Bronchial epithelial cell (primary cell): ENCODE results near the gene FBLN5. TPM values are rescaled to one million over a fixed set of nuclear protein-coding genes. Genes with fewer than 3 reads are reported as not detected.

Experiments used
- DNase-seq: peaks from one replicate; pipeline ENCODE4 v3.0.0-alpha.2; 2010; ENCODE audit warnings: low read depth
- FAIRE-seq: peaks from 2 replicates; lab custom pipeline; 2011; peaks lifted over from hg19 to GRCh38; lab: Jason Lieb, UNC
- H3K27me3 ChIP-seq: 2 replicates; pipeline ENCODE4 v1.5.1; 2011; ENCODE audit warnings: low read length; ENCODE audit not compliant: control insufficient read depth, insufficient read depth
- H3K36me3 ChIP-seq: 2 replicates; pipeline ENCODE4 v1.5.1; 2011; ENCODE audit warnings: low read length; ENCODE audit not compliant: control insufficient read depth, insufficient read depth
- H3K4me3 ChIP-seq: 2 replicates; pipeline ENCODE4 v1.5.1; 2011; ENCODE audit warnings: mild to moderate bottlenecking, low read depth, low read length, control low read depth
- total RNA-seq: library from RNA; depleted of rRNA; stranded (reverse); fragments of >200 nt; gene quantifications from 2 replicates; pipeline ENCODE4 v1.2.1, GENCODE V29; 2014
- TF ChIP-seq, protein P1 (sequence below): IDR thresholded peaks from 2 replicates; pipeline ENCODE4 v1.5.1; 2011; ENCODE audit warnings: mild to moderate bottlenecking, moderate library complexity, low read length, control low read depth, inconsistent platforms; ENCODE audit not compliant: insufficient read depth, severe bottlenecking

Gene FBLN5
- total RNA-seq, 1 donor from 2014 or later = 0.26 TPM

GRCh38 chr14:91844029-91844428 is 103.5 kb downstream of the FBLN5 start:
- Histone ChIP-seq H3K4me3 (no peak overlapping the region), H3K27me3 (peaks cover 2% of the 10 kb centered on the region), H3K36me3 (no peaks in the 10 kb centered on the region)
- no peak for DNase-seq
- FAIRE-seq = no peak
- TF ChIP-seq, protein P1, sequence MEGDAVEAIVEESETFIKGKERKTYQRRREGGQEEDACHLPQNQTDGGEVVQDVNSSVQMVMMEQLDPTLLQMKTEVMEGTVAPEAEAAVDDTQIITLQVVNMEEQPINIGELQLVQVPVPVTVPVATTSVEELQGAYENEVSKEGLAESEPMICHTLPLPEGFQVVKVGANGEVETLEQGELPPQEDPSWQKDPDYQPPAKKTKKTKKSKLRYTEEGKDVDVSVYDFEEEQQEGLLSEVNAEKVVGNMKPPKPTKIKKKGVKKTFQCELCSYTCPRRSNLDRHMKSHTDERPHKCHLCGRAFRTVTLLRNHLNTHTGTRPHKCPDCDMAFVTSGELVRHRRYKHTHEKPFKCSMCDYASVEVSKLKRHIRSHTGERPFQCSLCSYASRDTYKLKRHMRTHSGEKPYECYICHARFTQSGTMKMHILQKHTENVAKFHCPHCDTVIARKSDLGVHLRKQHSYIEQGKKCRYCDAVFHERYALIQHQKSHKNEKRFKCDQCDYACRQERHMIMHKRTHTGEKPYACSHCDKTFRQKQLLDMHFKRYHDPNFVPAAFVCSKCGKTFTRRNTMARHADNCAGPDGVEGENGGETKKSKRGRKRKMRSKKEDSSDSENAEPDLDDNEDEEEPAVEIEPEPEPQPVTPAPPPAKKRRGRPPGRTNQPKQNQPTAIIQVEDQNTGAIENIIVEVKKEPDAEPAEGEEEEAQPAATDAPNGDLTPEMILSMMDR = no peak

GRCh38 chr14:91843437-91843836 is 104.1 kb downstream of the FBLN5 start:
- FAIRE-seq = no peak
- DNase-seq = no peak
- Histone ChIP-seq H3K27me3 (peaks cover 2% of the 10 kb centered on the region), H3K4me3 (no peak overlapping the region), H3K36me3 (no peaks in the 10 kb centered on the region)
- TF ChIP-seq, protein P1 = no peak

GRCh38 chr14:91841065-91841464 is 106.4 kb downstream of the FBLN5 start:
- FAIRE-seq (no peak), DNase-seq (no peak)
- Histone ChIP-seq H3K27me3 (no peaks in the 10 kb centered on the region), H3K4me3 (no peak overlapping the region), H3K36me3 (no peaks in the 10 kb centered on the region)
- TF ChIP-seq, protein P1 = no peak

GRCh38 chr14:91839749-91840148 is 107.7 kb downstream of the FBLN5 start:
- no peak for DNase-seq
- FAIRE-seq = no peak
- Histone ChIP-seq H3K27me3 (no peaks in the 10 kb centered on the region), H3K36me3 (no peaks in the 10 kb centered on the region), H3K4me3 (no peak overlapping the region)
- TF ChIP-seq, protein P1 = no peak

- Histone ChIP-seq H3K27me3 (no peaks in the 10 kb centered on the region), H3K4me3 (peak overlapping the region; percentile 80), H3K36me3 (no peaks in the 10 kb centered on the region)
- DNase-seq (no peak), FAIRE-seq (no peak)
- TF ChIP-seq, protein P1 = no peak
Measured at GRCh38 chr14:91837076-91837475, 110.4 kb downstream of the FBLN5 start.
